ENCODE results near the gene ERCC1. TPM values are rescaled to one million over a fixed set of nuclear protein-coding genes. Genes with fewer than 3 reads are reported as not detected.

ERCC1 gene
- total and polyA plus RNA-seq, 2 of the 13 experiments (the other 11 are each of a cell fraction or from before 2014, with no cell fraction given), result 40.0 to 66.4 TPM

GRCh38 chr19:45404557-45405434, 18.9 kb downstream of the ERCC1 start, which contains the start of gene PPP1R13L (continued):
- TF ChIP-seq ATF6 (CRISPR knock-in tag; conservative IDR thresholded peaks at IDR 0.05) (no peak), MED13 (CRISPR knock-in tag; IDR thresholded peaks at IDR 0.05) (no peak), ARHGAP35 (CRISPR knock-in tag; IDR thresholded peaks at IDR 0.05; ENCODE audit: borderline replicate concordance) (peak; percentile 52; the same call in 1 of the 2 replicates), NPAS2 (CRISPR knock-in tag; IDR thresholded peaks at IDR 0.05; ENCODE audit: borderline replicate concordance) (no peak), ZNF766 (CRISPR knock-in tag; IDR thresholded peaks at IDR 0.05; ENCODE audit: borderline replicate concordance) (no peak), ZNF564 (CRISPR knock-in tag; IDR thresholded peaks at IDR 0.05) (no peak), MXD1 (CRISPR knock-in tag; IDR thresholded peaks at IDR 0.05) (no peak), GABPB1 (CRISPR knock-in tag; IDR thresholded peaks at IDR 0.05) (peak; percentile 75), MEF2D (CRISPR knock-in tag; IDR thresholded peaks at IDR 0.05) (peak; percentile 12; the same call in 1 of the 2 replicates), CENPBD1 (CRISPR knock-in tag; IDR thresholded peaks at IDR 0.05; ENCODE audit: borderline replicate concordance, low read depth) (no peak), NRL (CRISPR knock-in tag; IDR thresholded peaks at IDR 0.05; ENCODE audit: borderline replicate concordance) (no peak), MYNN (CRISPR knock-in tag; IDR thresholded peaks at IDR 0.05; ENCODE audit: low read depth) (no peak), POLR2AphosphoS2 (IDR thresholded peaks at IDR 0.05; ENCODE audit: low read depth, low read length) (no peak), ZNF543 (CRISPR knock-in tag; IDR thresholded peaks at IDR 0.05) (0 out of 2 replicates have a peak, but pooled peaks have one; percentile 23), SYNCRIP (IDR thresholded peaks at IDR 0.05; ENCODE audit: insufficient read depth, low read depth, low read length) (no peak), TCF7L2 (IDR thresholded peaks at IDR 0.05; ENCODE audit: low read depth, low read length) (no peak), RAD51 (IDR thresholded peaks at IDR 0.05; ENCODE audit: borderline replicate concordance) (no peak), ZSCAN20 (CRISPR knock-in tag; IDR thresholded peaks at IDR 0.05; ENCODE audit: borderline replicate concordance) (no peak), REXO4 (CRISPR knock-in tag; IDR thresholded peaks at IDR 0.05; ENCODE audit: borderline replicate concordance) (no peak), HIC2 (CRISPR knock-in tag; IDR thresholded peaks at IDR 0.05; ENCODE audit: low read depth) (no peak), KLF12 (CRISPR knock-in tag; IDR thresholded peaks at IDR 0.05; ENCODE audit: borderline replicate concordance) (no peak), ZFYVE20 (CRISPR knock-in tag; IDR thresholded peaks at IDR 0.05; ENCODE audit: borderline replicate concordance, low read depth) (no peak), CBX2 (IDR thresholded peaks at IDR 0.05; ENCODE audit: low read depth, low read length) (no peak), CBX2 (CRISPR knock-in tag; IDR thresholded peaks at IDR 0.05; ENCODE audit: low read depth) (no peak)
- TF ChIP-seq, protein P1, sequence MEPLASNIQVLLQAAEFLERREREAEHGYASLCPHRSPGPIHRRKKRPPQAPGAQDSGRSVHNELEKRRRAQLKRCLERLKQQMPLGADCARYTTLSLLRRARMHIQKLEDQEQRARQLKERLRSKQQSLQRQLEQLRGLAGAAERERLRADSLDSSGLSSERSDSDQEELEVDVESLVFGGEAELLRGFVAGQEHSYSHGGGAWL (CRISPR knock-in tag; IDR thresholded peaks at IDR 0.05), result peak; percentile 52; the same call in 1 of the 2 replicates
